ENCODE data around the gene DTNB. TPM values are rescaled to one million over a fixed set of nuclear protein-coding genes. Genes with fewer than 3 reads are reported as not detected.
A peak's percentile ranks its signal among the peaks of the same experiment; 100 is the strongest.

Gene DTNB
- total and polyA plus RNA-seq, 12 donors = 4.7 to 27.5 (median 9.4) TPM

GRCh38 chr2:25375371-25375988 is 297.9 kb downstream of the DTNB start:
- 86 to 91% (median 88%) methylated on average over 14 to 17 of the region's 17 CpGs for WGBS, 4 donors
- no peaks in the 10 kb centered on the region for H3K27me3 ChIP-seq
- no peaks in the 10 kb centered on the region for H3K9me3 ChIP-seq (replicated peaks in 1 of 3)
- no peaks in the 10 kb centered on the region for H3K36me3 ChIP-seq (replicated peaks in 1 of 2)
- no peak overlapping the region for H3K4me3 ChIP-seq
- peak in 3 of 7 donors; percentile 8 to 45 (median 20) for DNase-seq
- intact Hi-C loops (cut with DNase I) = loop anchor here (5.0 kb wide), 2 partner anchors 33 to 147 kb away; partner anchors contain the start of gene DNMT3A (in 2 of the 2)
- no peak for TF ChIP-seq CTCF (IDR thresholded peaks at IDR 0.05)
- no peak for TF ChIP-seq POLR2A (IDR thresholded peaks at IDR 0.05)
- H3K4me1 ChIP-seq (replicated peaks in 1 of 2) = peaks cover 0 to 26% of the 10 kb centered on the region in 2 donors
- no peak overlapping the region for H3K27ac ChIP-seq

- Histone ChIP-seq H3K36me3 (replicated peaks in 1 of 2) (no peaks in the 10 kb centered on the region), H3K27ac (no peak overlapping the region), H3K4me1 (replicated peaks in 1 of 2) (peaks cover 0 to 26% of the 10 kb centered on the region in 2 donors), H3K4me3 (no peak overlapping the region), H3K27me3 (no peaks in the 10 kb centered on the region), H3K9me3 (replicated peaks in 1 of 3) (no peaks in the 10 kb centered on the region)
- 89 to 98% (median 96%) methylated on average over 3 to 5 of the region's 5 CpGs for WGBS, 4 donors
- TF ChIP-seq CTCF (IDR thresholded peaks at IDR 0.05) (no peak), POLR2A (IDR thresholded peaks at IDR 0.05) (no peak)
- intact Hi-C loops (cut with DNase I) = loop anchor here (5.0 kb wide), 2 partner anchors 33 to 147 kb away; partner anchors contain the start of gene DNMT3A (in 2 of the 2)
- DNase-seq = peak in 2 of 7 donors; percentile 8 to 28
Measured at GRCh38 chr2:25374827-25375226, 298.6 kb downstream of the DTNB start.

GRCh38 chr2:25374411-25374810 is 299.0 kb downstream of the DTNB start:
- peak in 2 of 7 donors; percentile 7 to 35 for DNase-seq
- TF ChIP-seq POLR2A (IDR thresholded peaks at IDR 0.05) = no peak
- no peak for TF ChIP-seq CTCF (IDR thresholded peaks at IDR 0.05)
- intact Hi-C loops (cut with DNase I) = no loop called here

GRCh38 chr2:25373269-25373981 is 300.0 kb downstream of the DTNB start:
- intact Hi-C loops (cut with DNase I) = no loop called here
- WGBS, 4 donors = 60 to 87% (median 75%) methylated on average over 5 to 20 of the region's 20 CpGs
- peak; percentile 53 to 87 (median 65) for DNase-seq
- peaks cover 0 to 20% of the 10 kb centered on the region in 2 donors for H3K4me1 ChIP-seq (replicated peaks in 1 of 2)
- H3K4me3 ChIP-seq = no peak overlapping the region
- H3K36me3 ChIP-seq (replicated peaks in 1 of 2) = no peaks in the 10 kb centered on the region
- no peaks in the 10 kb centered on the region for H3K27me3 ChIP-seq
- peak overlapping the region in 1 of 5 donors; percentile 52 for H3K27ac ChIP-seq
- no peaks in the 10 kb centered on the region for H3K9me3 ChIP-seq (replicated peaks in 1 of 3)
- TF ChIP-seq POLR2A (IDR thresholded peaks at IDR 0.05) (no peak), CTCF (IDR thresholded peaks at IDR 0.05) (no peak)

More at GRCh38 chr2:25374411-25374810, 299.0 kb downstream of the DTNB start:
- no peaks in the 10 kb centered on the region for H3K9me3 ChIP-seq (replicated peaks in 1 of 3)
- H3K27me3 ChIP-seq = no peaks in the 10 kb centered on the region
- H3K27ac ChIP-seq = no peak overlapping the region
- no peaks in the 10 kb centered on the region for H3K36me3 ChIP-seq (replicated peaks in 1 of 2)
- H3K4me1 ChIP-seq (replicated peaks in 1 of 2) = peaks cover 0 to 26% of the 10 kb centered on the region in 2 donors
- WGBS, 4 donors = 95 to 97% (median 95%) methylated on average over 4 of the region's 4 CpGs
- no peak overlapping the region for H3K4me3 ChIP-seq
